GM21786 (cell line): ENCODE data around the gene HSPB6.
"Not testable (repeated sequence)": the region's sequence is repeated elsewhere in the genome, so short reads cannot be mapped to it uniquely, and the experiment has no call there.

Source experiments
- ATAC-seq: cut with Tn5 transposase; IDR thresholded peaks from one replicate; pipeline ENCODE4 v1.9.1; 2021; ENCODE audit not compliant: unreplicated experiment

HSPB6 gene

GRCh38 chr19:35786299-35787160 lies 29.7 kb upstream of the HSPB6 start:
- ATAC-seq = no peak

- no peak for ATAC-seq
Measured at GRCh38 chr19:35785339-35785627, 28.5 kb upstream of the HSPB6 start.

- no peak for ATAC-seq
Measured at GRCh38 chr19:35784503-35785338, 27.9 kb upstream of the HSPB6 start.

GRCh38 chr19:35783469-35784434 lies 26.9 kb upstream of the HSPB6 start:
- no peak for ATAC-seq

- ATAC-seq = no peak
Measured at GRCh38 chr19:35782589-35782988, 25.8 kb upstream of the HSPB6 start.

GRCh38 chr19:35781650-35782049 lies 24.8 kb upstream of the HSPB6 start:
- no peak for ATAC-seq

GRCh38 chr19:35780717-35781116 lies 23.9 kb upstream of the HSPB6 start:
- no peak for ATAC-seq

- ATAC-seq = no peak
Measured at GRCh38 chr19:35780058-35780457, 23.2 kb upstream of the HSPB6 start.

- no peak for ATAC-seq
Measured at GRCh38 chr19:35779033-35779432, 22.2 kb upstream of the HSPB6 start.

GRCh38 chr19:35777961-35778360 lies 21.1 kb upstream of the HSPB6 start:
- no peak for ATAC-seq

- ATAC-seq = no peak
Measured at GRCh38 chr19:35777086-35777841, 20.4 kb upstream of the HSPB6 start.

GRCh38 chr19:35776102-35776788 lies 19.4 kb upstream of the HSPB6 start:
- ATAC-seq = no peak

- ATAC-seq = peak; percentile 94
Measured at GRCh38 chr19:35775298-35776101, 18.7 kb upstream of the HSPB6 start, which contains the start of gene ARHGAP33. TSS of gene ARHGAP33 (plus strand) at chr19:35775564. CDS start at chr19:35775659, 95 bp downstream.

- ATAC-seq = no peak
Measured at GRCh38 chr19:35775046-35775297, 18.1 kb upstream of the HSPB6 start.

- ATAC-seq = no peak
Measured at GRCh38 chr19:35774274-35775045, 17.6 kb upstream of the HSPB6 start.

GRCh38 chr19:35773020-35773806 lies 16.4 kb upstream of the HSPB6 start:
- ATAC-seq = no peak

- not testable (repeated sequence) for ATAC-seq
Measured at GRCh38 chr19:35772362-35772761, 15.5 kb upstream of the HSPB6 start.

GRCh38 chr19:35768082-35768421 lies 11.2 kb upstream of the HSPB6 start:
- ATAC-seq = no peak
